HG03460 (cell line): Measurements from ENCODE around the gene GARIN5B.

Experiments used
- ATAC-seq: cut with Tn5 transposase; IDR thresholded peaks from one replicate; pipeline ENCODE4 v1.9.1; 2021; ENCODE audit not compliant: unreplicated experiment

Gene GARIN5B

GRCh38 chr19:55372316-55373081, 9.4 kb upstream of the GARIN5B start:
- ATAC-seq, result no peak

GRCh38 chr19:55370305-55370988, 7.4 kb upstream of the GARIN5B start, which contains the start of gene IL11:
Gene IL11 (minus strand): TSS chr19:55370463. CDS start chr19:55370310, 153 bp downstream.
- no peak for ATAC-seq

DNA sequence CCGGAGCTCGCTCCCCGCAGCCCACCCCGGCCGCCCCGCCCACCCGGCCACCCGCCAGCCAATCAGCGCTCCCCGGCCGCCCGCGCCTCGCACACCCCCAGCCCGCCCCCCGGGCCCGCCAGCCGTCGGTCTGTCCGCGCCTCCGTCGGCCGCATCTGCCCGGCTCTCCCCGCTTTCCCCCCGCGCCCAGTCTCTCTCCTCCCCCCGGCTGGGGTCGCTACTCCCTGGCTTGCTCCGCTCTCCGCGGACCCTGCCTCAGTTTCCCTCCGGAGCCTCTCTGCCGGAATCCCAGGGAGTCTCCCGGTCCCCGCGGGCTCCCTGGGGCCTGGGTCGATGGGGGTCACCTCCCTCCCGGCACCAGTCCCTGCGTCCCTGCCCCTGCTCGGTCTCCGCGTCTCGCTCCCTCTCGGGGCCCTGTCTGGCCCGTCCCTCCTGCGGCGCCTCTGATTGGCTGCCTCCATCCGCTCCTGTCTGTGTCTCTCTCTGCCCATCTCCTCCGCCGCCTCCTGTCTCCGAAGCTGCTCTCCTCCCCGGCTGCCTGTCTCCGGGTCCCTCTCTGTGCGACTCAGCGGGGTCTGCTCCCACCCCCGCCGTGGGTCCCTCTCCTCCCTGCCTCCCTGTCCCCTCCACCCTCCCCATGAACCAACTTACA, 6.7 kb upstream of the GARIN5B start:
- no peak for ATAC-seq

- ATAC-seq, result no peak
These were observed 5.9 kb upstream of the GARIN5B start for GRCh38 chr19:55368701-55369563.

- no peak for ATAC-seq
These were observed 5.0 kb upstream of the GARIN5B start for GRCh38 chr19:55368106-55368505.

GRCh38 chr19:55366790-55367189, 3.7 kb upstream of the GARIN5B start:
- no peak for ATAC-seq

DNA sequence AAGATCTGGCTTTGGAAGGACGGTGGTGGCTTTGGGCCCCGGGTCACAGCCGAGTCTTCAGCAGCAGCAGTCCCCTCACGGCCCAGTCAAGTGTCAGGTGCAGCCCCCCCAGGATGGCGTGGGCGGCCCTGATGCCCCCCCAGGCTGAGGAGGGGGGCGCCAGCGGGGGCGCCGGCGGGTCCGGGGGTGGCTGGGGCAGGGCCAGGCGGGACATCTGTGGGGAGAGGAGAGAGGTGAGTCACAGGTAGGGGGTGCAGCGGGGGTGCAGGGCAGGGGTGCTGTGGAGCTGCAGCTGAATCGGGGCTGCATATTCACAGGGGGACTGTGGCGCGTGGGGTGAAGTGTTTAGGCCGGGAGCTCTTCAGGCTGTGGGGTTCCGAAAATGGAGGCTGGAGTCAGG, 2.9 kb upstream of the GARIN5B start:
- no peak for ATAC-seq

DNA sequence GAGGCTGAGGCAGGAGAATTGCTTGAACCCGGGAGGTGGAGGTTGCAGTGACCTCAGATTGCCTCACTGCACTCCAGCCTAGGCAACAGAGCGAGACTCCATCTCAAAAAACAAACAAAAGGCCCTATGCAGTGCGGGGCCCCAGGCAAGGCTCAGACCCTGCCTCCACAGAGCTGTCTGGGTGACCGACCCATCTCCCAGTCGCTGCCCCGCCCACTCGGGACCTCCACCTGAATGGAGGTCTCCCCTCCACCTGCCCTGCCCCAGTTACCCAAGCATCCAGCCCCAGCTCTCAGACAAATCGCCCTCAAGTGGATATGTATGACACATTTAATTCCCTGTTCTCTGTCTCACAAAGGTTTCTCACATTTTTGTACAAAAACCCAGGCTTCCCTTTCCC, 2.2 kb upstream of the GARIN5B start:
- ATAC-seq, result no peak

DNA sequence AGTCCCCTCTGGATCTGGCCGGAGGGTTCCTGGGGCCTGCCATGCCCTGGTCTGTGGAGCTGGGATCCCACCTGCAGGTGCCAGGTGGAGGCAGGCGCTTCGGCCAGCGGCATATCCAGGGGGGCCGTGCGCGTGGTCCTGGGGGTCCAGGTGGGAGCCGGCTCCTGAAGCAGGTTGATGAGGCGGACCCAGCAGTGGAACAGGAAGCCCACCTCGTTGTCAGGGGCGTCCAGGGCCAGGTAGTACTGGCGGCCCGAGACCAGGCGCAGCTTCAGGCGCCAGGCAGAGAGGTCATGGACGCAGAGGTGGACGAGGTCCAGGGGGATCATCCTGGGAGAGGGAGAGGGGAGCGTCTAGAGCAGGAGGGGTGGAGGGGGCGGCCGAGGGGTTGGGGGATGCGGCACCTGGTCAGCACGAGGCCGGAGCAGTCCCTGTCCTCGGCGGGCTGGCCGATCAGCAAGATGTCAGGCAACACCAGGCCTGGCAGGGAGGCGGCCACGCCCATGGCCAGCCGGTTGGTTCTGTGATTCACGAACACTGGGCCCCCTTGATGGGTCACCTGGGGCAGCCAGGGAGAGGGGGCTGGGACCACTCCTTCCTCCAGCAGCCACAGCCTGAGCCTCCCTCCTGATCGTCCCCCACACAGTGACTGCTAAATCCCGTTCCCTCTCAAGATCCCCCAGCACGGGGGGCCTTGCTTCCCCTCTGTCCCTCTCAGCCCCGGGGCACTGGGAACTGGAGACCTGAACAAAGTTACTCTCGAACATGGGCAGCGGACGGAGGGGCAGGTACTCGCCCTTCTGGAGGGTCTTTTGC, 678 bp downstream of the GARIN5B start:
- no peak for ATAC-seq

DNA sequence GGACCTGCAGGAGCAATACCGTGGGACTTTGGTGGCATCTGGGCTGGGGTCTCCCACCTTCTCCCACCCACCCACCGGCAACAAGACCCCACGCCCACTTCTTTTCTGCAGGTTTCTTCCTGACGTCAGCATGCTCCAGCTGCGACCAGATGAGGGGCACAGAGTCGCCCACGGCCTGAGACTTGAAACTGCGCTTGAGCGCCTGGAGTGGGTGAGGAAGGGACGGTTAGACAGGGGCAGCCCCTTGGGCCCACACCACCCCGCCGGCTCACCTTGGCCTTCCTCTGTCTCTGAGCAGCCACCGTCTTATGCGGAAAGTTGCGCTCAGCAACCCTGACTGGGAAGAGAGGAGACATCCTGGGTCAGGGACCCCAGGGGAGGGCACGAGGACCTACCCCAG, 2.2 kb downstream of the GARIN5B start:
- no peak for ATAC-seq

DNA sequence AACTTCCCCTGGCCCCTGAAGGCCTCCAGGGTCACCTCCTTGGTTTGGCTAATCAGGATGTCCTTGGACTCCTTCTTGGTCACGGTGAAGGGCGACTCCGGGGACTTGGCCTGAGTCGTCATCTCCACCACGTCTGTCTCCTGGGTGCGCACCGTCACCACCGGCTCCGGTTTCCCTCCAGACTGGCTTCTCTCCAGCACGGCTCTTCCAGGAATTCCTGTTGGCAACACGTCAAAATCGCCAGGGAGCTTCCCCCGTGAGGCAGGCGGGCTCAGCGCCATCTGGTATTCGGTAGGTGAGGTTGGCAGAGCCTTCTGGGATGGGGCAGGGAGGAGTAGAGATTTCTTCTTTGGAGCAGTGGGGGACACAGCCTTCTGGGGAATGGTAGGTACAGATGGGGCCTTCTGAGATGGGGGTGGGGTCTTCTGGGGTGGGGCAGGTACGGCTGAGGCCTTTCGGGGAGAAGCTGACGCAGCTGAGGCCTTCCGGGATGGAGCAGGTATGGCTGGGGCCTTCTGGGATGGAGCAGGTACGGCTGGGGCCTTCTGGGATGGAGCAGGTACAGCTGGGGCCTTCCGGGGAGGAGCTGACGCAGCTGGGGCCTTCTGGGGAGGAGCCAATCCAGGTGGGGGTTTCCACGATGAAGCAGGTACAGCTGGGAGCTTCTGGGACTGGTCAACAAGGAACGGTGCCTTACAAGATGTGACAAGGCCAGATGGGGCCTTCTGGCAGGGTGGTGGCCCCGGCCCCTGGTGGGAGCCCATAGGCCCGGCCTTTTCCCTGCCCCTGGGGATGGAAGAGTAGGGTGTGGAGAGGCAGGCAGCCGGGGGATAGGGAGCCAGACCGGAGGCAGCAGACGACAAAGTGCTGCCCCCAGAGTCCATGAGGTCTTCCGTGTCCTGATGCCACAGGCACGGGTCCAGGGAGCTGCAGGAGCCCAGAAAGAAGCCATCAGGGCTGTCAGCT, 3.8 kb downstream of the GARIN5B start:
- ATAC-seq, result no peak

- ATAC-seq, result no peak
These were observed 4.6 kb downstream of the GARIN5B start for GRCh38 chr19:55358493-55358892.

- ATAC-seq, result no peak
These were observed 7.7 kb downstream of the GARIN5B start for GRCh38 chr19:55355213-55355821.

DNA sequence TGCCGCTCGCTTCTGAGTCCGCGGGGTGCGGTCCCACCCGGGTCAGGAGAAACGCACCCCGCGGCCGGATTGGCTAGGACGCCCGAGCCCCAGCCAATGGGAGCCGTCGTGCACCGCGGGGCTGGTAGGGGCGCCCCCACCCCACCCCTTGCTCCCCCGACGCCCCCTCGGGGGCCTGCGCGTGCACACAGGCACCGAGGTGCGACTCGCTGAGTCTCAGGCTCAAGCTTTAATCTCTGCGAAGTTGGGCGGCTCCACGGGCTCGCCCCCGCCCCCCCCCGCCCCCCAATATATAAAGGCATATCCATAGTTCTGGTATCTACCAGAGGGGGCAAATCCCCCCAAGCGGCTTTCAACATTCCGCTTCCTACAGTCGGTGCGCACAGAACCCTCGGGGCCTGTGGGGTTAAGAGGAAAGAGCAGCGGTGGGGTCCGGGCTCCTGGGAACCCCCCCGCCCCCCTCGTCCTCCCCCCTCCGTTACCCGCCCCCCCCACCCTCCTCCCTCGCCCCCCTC, 8.3 kb downstream of the GARIN5B start, which contains the start of gene COX6B2:
TSS of gene COX6B2 (minus strand) at position 22 of the 515 bp plus-strand sequence. CDS start 198 bp downstream, outside the sequence.
- no peak for ATAC-seq

DNA sequence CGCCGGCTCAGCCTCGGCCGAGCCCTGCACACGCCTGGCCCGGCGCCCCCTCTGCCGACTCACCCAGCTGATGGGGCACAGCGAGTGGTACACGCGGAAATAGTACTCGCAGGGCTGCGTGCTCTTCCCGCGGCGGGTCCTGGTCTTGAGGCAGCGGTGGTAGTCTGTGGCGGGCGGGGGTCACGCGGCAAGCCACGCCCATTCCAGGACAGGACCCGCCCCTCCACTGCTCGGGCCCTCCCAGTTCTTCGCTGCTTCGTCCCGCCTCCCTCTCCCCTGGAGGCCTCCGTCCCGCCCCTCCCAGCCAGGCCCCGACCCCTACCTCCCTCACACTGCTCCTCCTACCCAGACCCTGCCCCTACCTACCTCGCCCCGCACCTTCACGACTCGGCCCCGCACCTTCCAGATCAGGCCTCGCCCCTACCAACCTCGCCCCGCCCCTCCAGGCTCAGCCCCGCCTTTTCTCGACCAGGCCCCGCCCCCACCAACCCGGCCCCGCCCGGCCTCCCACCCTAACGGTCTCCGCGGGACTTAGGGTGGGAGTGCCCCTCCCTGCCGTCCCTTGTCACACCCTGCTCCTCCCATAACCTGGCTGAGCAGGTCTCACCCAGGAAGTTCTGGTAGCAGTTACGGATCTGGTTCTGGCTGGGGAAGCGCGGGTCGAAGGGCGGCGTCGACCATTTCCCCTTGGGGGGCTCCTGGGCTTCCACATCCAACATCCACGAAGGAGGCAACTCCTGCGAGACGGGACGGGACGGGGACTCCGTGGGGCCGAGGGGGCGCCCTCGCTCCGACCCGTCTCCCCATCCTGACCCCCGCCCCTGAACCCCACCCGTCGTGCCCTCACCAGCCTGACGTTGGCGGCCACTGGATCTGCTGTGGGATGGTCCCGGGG, 9.0 kb downstream of the GARIN5B start:
- ATAC-seq, result no peak

DNA sequence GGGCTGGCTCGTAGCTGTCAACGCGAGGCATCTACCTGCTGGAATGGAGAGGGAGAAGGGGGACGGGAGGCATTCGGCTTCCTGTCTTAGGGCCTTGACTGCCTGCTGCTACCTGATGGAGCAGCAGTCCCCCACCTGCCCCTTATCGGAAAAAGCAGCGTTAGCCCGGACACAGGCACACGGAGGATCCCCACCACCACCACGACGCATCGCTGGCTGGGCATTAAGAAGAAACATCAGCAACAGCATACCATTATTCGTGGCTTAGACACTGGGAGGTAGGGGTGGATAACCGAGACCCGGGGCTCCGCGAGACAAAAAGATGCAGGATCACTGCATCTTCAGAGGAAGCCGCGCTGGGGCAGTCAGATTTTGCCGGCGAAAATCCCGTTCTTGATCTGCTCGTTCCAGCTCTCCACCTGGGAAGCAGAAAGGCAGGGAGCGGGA, 9.7 kb downstream of the GARIN5B start:
- no peak for ATAC-seq

DNA sequence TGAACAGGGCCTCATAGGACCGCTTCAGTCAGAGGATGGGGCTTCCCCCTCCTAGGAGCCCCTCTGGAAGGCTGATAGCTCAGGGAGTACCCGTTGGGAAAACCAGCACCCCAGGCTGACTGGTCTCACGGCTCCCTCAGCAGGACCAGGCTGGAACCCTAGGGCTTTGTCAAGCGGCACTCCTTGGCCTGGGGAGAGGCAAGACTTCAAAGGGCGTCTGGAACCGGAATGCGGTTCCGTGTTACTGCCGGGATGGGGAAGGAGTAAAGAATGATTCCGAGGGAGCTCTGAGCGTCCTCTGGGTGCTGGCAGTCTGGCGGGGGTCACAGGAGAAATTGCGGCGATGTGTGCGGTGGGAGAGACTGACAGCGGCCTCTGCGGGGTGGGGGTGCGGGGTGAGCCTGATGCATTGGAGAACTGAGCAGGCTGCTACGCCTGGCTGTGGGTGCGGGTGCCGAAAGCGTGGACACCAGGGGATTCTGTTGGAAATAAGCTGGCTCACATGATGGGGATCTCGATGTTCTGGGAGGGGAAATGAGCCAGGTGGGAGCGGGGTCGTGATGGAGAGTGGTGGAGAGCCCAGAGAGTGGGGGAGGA, 10.4 kb downstream of the GARIN5B start:
- ATAC-seq, result no peak
